Natural killer cell (primary cell): Measurements from ENCODE around the gene UBE2QL1. TPM values are rescaled to one million over a fixed set of nuclear protein-coding genes. Genes with fewer than 3 reads are reported as not detected.

ENCODE experiments used
- ATAC-seq, 3 donors: fragments of 150-1000 bp in 2 of 3; fragments of 200-7000 bp in 1 of 3; cut with Tn5 transposase; 1 replicate in 1 of 3; 2 replicates in 2 of 3; pipeline ENCODE4 v1.10.0; 2021; ENCODE audit warnings: mild to moderate bottlenecking in 2 of 3, moderate library complexity in 2 of 3
- DNase-seq, 2 donors: peaks; one replicate each; pipeline versions ENCODE4 v3.0.0 to v3.0.0-alpha.2; 2013 to 2021; ENCODE audit warnings: mixed read lengths in 1 of 2
- H3K27ac ChIP-seq: one replicate; pipeline ENCODE4 v1.5.1; 2013; ENCODE audit warnings: mild to moderate bottlenecking, low read length
- H3K27me3 ChIP-seq: one replicate; pipeline ENCODE4 v1.6.1; 2013; ENCODE audit warnings: low read length; ENCODE audit not compliant: control insufficient read depth, insufficient read depth
- H3K36me3 ChIP-seq: one replicate; pipeline ENCODE4 v1.6.1; 2013; ENCODE audit warnings: low read length; ENCODE audit not compliant: control insufficient read depth, insufficient read depth
- H3K4me1 ChIP-seq: one replicate; pipeline ENCODE4 v1.6.1; 2013; ENCODE audit warnings: low read length; ENCODE audit not compliant: control insufficient read depth, insufficient read depth
- H3K4me3 ChIP-seq: one replicate; pipeline ENCODE4 v1.5.1; 2013; ENCODE audit warnings: low read length
- H3K9me3 ChIP-seq: one replicate; pipeline ENCODE4 v1.6.1; 2013; ENCODE audit warnings: low read length; ENCODE audit not compliant: control insufficient read depth, insufficient read depth
- H3K27ac Mint-ChIP-seq, 2 donors: one replicate each; pipeline ENCODE4 v1.8.0; 2022; ENCODE audit warnings: mild to moderate bottlenecking in 2 of 2, mixed read lengths in 2 of 2, moderate library complexity in 1 of 2
- H3K27me3 Mint-ChIP-seq, 2 donors: one replicate each; pipeline ENCODE4 v1.8.0; 2022; ENCODE audit warnings: low read depth in 2 of 2, mixed read lengths in 2 of 2
- H3K36me3 Mint-ChIP-seq: one replicate; pipeline ENCODE4 v1.8.0; 2022; ENCODE audit warnings: mixed read lengths
- H3K4me1 Mint-ChIP-seq, 2 donors: one replicate each; pipeline ENCODE4 v1.8.0; 2022; ENCODE audit warnings: mixed read lengths in 2 of 2
- H3K4me3 Mint-ChIP-seq: one replicate; pipeline ENCODE4 v1.8.0; 2022; ENCODE audit warnings: mild to moderate bottlenecking, moderate library complexity, mixed read lengths
- H3K9me3 Mint-ChIP-seq, 2 donors: one replicate each; pipeline ENCODE4 v1.8.0; 2022; ENCODE audit warnings: mixed read lengths in 2 of 2
- CTCF ChIP-seq: fragments of 200-600 bp; IDR thresholded peaks from one replicate; pipeline ENCODE4 v1.8.0; 2022; ENCODE audit warnings: antibody characterized with exemption
- WGBS: methylation state at CpG from one replicate; pipeline ENCODE4 v1.1.7; 2013; ENCODE audit warnings: missing lambda C conversion rate; ENCODE audit not compliant: insufficient coverage; 5-methylcytosine and 5-hydroxymethylcytosine counted together
- intact Hi-C: fragments of 100-400 bp; cut with micrococcal nuclease; formaldehyde crosslinking; loops from one replicate; pipeline ENCODE4 v1.14.2; 2022
- total RNA-seq, 4 donors: library from RNA; stranded (reverse); fragments of 120-200 nt in 1 of 4; gene quantifications; one replicate each; pipeline versions ENCODE4 v1.2.3 to v1.2.4, GENCODE V29; 2013 to 2022

The UBE2QL1 gene
- total RNA-seq, 3 donors from 2014 or later (not counting 1 experiment from before 2014, with no cell fraction given), result not detected

GRCh38 chr5:6543830-6544560, 95.3 kb downstream of the UBE2QL1 start:
- no peak overlapping the region for H3K27ac ChIP-seq
- no peaks in the 10 kb centered on the region for H3K27me3 ChIP-seq
- no peak for DNase-seq
- H3K4me3 Mint-ChIP-seq, result no peak overlapping the region
- H3K36me3 ChIP-seq, result no peaks in the 10 kb centered on the region
- H3K9me3 ChIP-seq, result no peaks in the 10 kb centered on the region
- no peak overlapping the region for H3K27ac Mint-ChIP-seq
- no peaks in the 10 kb centered on the region for H3K4me1 ChIP-seq
- 83% methylated on average over 11 of the region's 12 CpGs for WGBS
- no peak for TF ChIP-seq CTCF
- intact Hi-C loops, result no loop called here
- ATAC-seq, result no peak
- peaks cover 0 to 4% of the 10 kb centered on the region in 2 donors for H3K9me3 Mint-ChIP-seq
- no peaks in the 10 kb centered on the region for H3K4me1 Mint-ChIP-seq
- peaks cover 7 to 9% of the 10 kb centered on the region in 2 donors for H3K27me3 Mint-ChIP-seq
- no peak overlapping the region for H3K4me3 ChIP-seq
- H3K36me3 Mint-ChIP-seq, result no peaks in the 10 kb centered on the region

Other genes starting within 250 kb of the UBE2QL1 start
- 10 to 100 TPM; 64.4 to 68.5 (median 64.5) TPM for gene MED10, start 70.3 kb upstream of the UBE2QL1 start, total RNA-seq
- 10 to 100 TPM; 61.3 to 87.4 (median 81.4) TPM for gene NSUN2, start 184.2 kb downstream of the UBE2QL1 start, total RNA-seq
- gene SRD5A1, start 184.6 kb downstream of the UBE2QL1 start, total RNA-seq, result 10 to 100 TPM in 1 of 3 donors, 1 to 10 TPM in 2; 6.5 to 11.0 (median 7.8) TPM